NCI-H345 treated with DMSO at 0.1 percent for 48 hours (cell line): ENCODE results near the gene LIN7B.
"Not testable (repeated sequence)": the region's sequence is repeated elsewhere in the genome, so short reads cannot be mapped to it uniquely, and the experiment has no call there.

Source experiments
- DNase-seq: peaks from one replicate; lab custom pipeline; 2025; ENCODE audit not compliant: unreplicated experiment; lab: John Stamatoyannopoulos, UW

The LIN7B gene, protein sequence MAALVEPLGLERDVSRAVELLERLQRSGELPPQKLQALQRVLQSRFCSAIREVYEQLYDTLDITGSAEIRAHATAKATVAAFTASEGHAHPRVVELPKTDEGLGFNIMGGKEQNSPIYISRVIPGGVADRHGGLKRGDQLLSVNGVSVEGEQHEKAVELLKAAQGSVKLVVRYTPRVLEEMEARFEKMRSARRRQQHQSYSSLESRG

DNA sequence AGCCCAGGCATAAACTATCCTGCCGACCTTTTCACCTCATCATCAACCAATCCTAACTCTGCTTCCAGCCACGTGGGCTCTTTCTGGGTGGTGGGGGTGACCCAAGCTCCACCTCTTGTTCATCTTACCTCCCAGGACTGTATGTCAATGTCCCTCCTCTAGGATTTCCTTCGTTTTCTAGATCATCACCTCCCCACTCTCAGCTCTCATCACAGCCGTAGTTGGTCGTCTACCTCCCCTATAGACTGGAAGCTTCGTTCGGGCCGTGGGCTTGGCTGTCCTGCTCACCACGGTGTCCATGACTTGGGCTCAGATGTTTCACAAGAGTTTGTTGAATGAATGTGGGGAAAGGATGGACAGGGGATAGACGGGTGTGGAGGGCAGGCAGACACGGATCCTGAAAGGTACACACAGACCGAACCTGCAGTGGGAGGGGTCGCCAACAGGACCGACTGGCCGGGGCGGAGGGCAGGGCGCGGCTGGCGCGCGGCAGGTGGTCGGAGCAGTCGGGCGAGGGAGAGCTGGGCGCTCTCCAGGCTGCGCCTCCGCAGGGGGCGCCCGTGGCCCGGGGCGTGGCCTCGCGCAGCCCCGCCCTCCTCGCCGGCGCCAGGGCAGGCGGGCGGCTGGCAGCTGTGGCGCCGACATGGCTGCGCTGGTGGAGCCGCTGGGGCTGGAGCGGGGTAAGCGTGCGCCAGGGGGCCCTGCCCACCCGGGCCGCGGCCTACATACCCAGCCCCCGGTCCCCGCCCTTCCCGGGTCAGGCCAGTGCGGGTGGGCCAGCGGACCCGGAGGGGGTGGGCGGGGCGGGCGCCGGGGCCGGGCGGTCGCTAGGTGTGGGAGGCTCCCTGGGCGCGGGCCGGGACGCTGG lies at the start of gene LIN7B:
Gene LIN7B, plus strand, starts transcription at position 609 of the 868 bp plus-strand sequence. Its CDS starts 35 bp downstream, at position 644.
- DNase-seq = peak; percentile 17

DNA sequence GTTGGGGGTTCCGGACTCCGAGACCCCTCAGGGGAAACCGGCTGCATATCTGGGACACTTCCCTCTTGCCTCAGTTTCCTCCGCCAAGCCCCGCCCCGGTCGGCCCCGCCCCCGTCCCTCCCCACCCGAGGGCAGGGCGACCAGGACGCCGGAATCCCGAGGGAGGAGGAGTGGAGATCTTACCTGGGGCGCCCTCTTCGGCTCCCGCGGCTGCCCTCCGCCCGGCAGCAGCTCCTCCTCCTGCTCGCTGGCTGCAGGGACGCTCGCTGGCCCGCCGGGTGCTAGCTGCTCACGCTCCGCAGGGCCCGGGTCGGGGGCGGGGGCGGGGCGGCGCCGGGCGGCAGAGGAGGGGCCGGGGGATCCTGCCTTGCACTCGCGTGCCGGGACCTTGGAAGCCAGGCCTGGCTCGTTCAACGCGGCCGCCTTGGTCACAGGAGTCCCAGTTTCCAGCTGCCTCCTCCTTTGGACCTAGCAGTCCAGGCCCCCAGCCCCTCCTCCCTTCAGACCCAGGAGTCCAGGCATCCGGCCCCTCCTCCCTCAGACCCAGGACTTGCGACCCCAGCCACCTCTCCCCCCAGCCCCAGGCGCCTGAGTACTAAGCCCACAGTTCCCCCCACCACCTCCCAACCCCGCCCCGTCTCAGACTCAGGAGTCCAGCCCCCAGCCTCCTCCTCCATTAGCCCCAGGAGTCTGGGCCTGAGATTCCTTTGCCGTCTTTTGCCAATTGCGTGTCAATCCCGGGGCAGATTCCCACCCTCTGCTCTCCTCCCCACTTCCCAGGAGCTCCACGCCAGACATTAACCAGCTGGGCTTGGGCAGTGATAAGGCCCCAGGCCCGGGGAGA lies 49.2 kb upstream of the LIN7B start, which contains the start of gene NTF4:
Gene NTF4, minus strand, starts transcription at position 51 of the 844 bp plus-strand sequence. CDS start 2,821 bp downstream, outside the sequence.
- DNase-seq = no peak

DNA sequence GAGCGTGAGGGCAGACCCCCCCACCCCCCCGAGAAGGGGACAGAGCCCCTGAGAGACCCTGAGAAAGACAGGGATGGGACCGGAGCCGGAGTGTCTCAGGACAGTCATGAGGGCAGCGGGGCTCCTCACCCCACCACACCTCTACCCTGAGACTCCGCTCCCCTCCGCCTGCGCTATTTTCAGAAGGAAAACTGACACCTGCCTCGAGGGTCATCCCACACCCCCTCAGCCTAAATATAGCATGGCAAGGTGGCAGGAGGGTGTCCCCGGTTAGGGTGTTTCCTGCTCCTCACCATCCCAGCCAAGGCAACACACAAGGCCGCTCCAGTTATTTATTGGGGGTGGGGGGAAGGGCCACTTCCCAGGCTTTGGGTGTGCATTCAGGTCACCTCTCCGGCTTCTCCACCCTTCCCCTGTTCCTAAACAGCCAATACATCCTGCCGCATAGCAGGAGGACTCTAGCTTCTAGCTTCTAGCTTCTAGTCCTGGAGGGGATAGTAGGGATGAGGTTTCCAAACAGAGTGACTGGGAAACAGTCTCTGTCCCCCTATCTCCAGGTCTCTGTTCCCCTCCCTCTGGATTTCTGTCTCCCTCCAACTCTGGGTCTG lies 48.2 kb upstream of the LIN7B start:
- no peak for DNase-seq

DNA sequence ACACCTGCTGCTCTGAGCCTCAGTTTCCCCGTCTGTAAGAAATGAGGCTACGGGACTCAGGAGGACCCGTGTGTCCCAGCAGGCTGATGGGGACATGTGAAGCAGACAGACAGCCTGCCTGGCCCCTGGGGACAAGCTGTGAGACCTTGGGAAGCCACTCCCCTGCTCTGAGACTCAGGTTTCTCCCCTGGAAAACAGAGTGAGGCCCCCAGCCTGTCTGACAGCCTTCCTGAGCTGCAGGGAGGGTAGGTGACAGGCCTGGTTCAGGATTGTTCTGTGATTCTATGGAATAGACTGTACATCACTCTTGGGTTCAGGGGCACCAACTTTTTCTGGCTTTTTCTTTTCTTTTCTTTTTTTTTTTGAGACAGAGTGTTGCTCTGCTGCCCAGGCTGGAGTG lies 46.6 kb upstream of the LIN7B start:
- no peak for DNase-seq

DNA sequence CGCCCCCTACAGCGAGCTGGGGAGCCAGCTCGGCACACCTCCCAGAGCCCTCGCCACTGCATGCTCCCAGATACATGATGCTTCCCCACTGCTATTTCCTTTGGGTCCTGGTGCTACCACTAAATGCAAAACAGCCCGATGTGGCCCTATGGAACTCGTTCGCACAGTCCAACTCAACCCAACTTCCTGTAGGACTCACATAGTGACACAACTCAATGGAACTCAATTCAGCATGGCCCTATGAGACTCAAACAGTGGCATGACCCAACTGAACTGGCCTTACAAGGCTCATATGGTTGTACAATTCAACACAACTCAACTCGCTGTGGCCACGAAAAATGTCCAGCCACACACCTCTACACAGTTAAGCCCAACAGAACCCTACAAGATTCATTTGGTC lies 45.1 kb upstream of the LIN7B start:
- no peak for DNase-seq

DNA sequence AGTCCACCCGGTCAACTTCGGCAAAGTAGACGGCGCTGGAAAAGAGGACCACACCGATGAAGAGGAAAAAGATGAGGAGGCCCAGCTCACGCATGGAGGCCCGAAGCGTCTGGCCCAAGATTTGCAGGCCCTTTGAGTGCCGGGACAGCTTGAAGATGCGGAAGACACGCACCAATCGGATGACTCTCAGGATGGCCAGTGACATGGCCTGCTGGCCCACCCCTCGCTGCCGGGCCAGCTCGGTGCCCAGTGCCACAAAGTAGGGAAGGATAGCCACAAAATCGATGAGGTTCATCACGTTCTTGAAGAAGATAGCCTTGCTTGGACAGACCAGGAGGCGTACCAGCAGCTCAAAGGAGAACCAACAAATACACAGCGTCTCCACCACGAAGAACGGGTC lies 43.8 kb upstream of the LIN7B start:
- no peak for DNase-seq

DNA sequence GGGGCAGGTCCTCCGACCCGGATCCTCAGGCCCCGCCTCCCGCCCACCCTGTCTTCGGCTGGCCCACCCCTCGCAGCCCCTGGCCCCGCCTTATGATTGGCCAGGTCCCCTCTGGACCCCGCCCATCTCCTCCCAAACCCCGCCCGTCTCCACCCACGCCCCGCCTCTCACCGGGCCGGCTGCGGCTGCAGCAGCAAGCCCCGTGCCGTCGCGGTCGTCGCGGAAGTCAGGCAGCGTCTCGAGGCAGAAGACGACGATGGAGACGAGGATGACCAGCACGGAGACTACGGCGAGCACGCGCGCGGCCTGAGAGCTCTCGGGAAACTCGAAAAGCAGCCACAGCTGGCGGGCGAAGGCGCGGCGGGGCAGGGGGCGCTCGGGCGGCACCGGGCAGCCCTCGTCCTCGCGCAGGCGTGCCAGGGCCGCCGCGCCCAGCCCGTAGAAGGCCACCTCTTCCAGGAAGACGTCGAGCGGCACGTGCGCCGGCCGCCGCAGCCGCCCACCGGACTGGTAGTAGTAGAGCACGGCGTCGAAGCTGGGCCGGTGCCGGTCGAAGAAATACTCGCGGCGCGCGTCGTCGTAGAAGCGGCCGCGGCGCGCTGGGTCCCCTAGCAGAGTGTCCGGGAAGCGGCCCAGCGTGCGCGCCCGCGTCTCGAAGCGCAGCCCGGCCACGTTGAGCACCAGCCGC lies 42.2 kb upstream of the LIN7B start:
- no peak for DNase-seq

DNA sequence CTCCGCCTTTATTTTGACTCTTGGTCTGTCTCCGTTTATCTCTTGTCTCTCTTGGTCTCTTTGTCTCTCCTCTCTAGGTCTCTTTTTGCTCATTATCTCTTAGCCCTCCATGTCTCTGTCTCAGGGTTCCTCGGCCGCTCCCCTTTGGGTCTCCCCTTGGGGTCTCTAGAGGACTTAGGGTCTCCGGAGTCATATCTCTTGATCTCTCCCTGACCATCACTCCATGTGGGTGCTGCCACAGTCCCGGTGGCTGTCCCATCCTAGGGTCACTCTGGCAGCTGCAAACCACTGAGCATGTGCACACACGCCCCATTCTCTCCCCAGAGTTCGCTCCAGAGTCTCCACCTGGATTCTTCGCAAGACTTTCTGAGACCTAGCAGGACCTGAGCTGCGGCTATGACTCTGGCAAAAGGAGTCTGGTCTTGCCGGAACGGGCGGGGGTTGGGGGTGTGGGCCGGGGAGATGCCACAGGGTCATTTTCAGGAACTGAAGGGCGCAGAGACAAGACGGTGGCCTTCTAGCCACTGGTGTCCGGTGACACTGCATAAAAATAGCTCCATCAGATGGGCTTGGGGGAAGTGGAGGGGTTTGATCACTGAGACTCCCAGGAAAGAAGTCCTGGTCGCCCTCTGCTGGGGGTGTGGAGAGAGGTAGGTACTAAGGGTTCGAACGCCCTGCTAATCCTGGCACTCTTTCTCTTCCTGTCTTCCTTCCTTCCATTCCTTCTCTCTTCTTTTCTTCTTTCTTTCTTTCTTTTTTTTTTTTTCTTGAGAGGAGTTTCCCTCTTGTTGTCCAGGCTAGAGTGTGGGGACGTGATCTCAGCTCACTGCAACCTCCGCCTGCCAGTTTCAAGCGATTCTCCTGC lies 40.4 kb upstream of the LIN7B start:
- no peak for DNase-seq

DNA sequence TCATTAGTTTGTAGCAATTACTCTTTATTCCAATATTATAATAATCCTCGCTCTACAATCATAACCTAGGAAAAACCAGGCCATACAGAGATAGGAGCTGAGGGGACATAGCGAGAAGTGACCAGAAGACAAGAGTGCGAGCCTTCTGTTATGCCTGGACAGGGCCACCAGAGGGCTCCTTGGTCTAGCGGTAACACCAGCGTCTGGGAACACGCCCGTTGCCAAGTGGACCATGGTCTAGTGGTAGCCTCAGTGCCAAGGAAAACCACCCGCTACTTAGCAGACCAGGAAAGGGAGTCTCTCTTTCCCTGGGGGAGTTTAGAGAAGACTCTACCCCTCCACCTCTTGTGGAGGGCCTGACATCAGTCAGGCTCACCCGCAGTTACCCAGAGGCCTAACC lies 39.3 kb upstream of the LIN7B start:
- DNase-seq = not testable (repeated sequence)

DNA sequence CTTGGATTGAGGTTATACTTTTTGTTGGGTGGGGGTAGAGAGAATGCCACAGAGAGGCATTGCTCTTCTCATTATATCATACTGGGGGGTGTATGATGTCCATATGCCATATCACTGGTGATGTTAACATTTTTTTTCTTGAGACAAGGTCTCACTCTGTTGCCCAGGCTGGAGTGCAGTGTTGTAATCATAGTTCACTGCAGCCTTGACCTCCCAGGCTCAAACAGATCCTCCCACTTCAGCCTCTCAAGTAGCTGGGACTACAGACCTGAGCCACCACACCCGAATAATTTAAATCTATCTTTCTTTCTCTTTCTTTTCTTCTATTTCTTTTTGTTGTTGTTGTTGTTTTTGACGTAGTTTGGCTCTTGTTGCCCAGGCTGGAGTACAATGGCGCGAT lies 33.8 kb upstream of the LIN7B start:
- DNase-seq = no peak

DNA sequence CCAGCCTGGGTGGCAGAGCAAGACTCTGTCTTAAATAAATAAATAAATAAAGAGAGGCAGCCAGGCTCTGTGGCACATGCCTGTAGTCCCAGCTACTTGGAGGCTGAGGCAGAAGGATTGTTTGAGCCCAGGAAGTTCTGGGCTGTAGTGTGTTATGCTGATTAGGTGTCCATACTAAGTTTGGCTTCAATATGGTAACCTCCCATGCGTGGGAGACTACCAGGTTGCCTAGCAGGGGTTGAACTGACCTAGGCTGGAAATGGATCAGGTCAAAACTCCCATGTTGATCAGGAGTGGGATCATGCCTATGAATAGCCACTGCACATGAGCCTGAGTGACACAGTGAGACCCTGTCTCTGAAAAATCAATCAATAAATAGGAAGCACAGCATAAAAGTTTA lies 32.9 kb upstream of the LIN7B start:
- no peak for DNase-seq

DNA sequence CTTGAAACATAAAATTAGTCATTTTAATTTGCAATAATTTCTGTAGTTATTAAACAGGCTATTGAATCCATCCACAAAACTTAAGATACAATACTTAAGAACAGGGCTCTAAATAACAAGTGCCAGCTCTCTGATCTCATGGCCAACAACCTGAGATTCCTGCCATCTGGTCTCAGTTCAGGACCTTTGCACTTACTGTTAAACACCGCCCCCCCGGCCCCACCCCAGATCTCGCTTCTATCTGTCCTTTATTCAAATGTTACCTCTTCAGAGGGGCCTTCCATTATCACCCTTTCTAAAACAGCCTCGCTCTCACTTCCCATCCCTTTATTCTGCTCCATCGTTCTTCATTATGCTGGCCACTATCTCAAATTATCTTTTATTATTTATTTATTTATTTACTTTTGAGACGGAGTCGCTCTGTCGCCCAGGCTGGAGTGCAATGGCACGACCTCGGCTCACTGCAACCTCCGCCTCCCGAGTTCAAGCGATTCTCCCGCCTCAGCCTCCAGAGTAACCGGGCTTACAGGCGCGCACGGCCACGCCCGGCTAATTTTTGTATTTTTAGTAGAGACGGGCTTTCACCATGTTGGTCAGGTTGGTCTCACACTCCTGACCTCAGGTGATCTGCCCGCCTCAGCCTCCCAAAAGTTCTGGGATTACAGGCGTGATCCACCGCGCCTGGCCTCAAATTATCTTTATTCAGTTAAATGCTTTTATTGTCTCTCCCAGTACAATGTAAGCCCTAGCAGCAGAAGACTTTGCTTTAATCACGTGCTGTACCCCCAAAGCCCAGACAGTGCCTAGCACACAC lies 29.8 kb upstream of the LIN7B start:
- DNase-seq = no peak

DNA sequence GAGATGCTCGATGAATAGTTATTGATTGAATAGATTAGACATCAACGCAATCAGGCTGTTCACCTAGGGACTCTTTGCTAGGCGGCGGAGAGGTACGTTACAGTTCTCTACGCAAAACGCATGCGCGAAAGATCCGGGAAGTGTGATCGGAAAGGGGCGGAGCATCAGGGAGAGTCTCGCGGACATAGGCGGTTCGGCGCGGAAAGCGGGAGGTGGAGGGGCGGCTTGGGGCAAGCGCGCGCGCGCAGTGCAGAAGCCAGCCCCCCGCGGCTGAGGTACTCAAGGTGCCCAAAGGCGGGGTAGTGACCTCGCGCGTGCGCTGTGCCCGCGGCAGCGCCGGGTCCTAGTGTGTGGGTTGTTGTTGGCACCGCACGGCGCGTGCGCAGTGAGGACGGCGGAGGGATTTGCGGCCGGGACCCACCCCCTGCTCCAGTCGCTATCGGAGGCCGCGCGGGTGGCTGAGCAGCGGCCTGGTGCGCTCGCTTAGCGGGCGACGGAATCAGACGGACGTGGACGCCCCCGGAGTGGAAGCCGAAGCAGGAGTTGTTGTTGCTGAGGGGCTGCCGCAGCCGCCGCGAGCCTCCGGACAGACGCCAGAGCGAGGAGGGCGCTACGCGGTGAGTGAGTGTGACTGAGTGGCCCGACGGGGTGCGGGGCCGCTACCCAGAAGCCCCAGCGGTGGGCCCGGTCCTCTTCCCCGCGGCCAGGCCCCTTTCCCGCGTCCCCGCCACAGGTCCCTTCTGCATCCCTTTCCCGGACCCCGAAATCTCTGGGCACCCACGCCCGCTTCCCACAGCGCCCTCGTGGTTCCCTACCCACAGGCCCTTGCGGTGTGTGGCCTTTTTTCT lies 28.9 kb upstream of the LIN7B start, which contains the start of gene SNRNP70:
Gene SNRNP70, plus strand, starts transcription at position 432 of the 848 bp plus-strand sequence. CDS start 964 bp downstream, outside the sequence.
- peak; percentile 92 for DNase-seq

DNA sequence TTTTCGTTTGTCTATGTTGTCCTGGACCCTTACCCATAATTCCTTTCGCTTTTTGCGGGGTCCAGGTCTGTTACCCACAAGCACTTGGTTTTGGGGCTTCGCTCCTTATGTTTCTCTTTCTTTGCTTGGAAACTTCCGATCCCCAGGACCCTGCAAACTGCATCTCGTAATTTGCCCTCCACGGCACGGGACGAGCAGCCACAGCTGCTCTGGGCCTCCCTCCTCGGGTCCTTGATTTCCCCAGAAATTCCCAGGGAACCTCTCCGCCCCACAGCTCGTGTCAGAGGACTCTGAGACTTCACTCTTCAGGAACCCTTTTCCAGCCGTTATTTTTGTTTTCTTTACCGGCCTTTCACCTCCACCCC lies 28.3 kb upstream of the LIN7B start:
- no peak for DNase-seq

DNA sequence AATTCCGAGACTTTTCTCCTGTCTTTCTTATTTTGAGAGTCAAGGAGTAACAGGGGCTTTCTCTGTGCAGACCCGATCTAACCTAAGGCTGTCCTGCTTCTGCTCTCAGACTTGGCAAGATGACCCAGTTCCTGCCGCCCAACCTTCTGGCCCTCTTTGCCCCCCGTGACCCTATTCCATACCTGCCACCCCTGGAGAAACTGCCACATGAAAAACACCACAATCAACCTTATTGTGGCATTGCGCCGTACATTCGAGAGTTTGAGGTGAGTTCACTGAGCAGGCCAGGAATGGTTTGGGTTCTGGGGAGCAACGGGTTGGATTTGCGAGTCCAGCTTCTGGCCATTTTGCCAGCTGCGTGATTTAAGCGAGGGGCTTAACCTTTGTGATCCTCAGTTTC lies 27.9 kb upstream of the LIN7B start:
- DNase-seq = no peak

DNA sequence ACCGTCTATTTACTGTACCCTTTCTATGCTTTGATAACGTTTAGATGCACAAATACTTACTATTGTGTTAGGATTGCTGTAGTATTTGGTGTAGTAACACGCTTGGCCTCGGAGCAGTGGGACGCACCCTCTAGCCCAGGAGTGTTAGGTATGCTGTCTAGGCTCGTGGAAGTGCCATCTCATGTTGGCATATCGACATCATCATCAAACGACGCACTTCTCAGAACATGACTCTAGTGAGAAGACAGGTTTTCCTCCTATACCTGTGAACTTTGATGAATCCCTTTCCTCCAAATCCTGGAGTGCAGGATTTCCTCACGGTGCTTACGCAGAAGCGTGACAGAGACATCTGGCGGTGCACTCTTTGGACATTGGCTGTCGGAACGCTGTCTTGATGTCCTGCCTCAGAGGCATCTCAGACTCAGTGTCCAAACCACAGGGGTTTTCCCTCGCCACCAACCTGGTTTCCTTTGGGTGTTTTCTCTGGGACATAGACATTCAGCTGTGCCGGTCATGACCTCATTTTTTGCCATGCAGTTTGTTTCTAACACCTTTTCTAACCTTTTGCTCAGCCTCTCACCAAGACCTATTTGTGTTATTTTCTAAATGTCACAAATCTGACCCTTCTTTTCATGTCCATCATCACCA lies 22.7 kb upstream of the LIN7B start:
- DNase-seq = no peak

DNA sequence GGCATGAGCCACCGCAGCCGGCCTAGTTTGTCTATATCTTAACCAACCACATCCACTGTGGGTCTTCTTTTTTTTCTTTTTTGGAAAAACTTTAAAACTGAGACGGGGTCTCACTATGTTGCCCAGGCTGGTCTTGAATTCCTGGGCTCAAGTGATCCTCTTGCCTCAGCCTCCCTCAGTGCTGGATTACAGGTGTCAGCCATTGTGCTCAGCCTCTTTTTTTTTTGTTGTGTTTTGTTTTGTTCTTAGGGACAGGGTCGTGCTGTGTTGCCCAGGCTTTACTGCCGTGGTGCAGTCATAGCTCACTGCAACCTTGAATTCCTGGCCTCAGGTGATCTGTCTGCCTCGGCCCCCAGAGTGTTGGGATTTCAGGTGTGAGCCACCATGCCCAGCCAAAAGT lies 21.5 kb upstream of the LIN7B start:
- no peak for DNase-seq
